Kidney (tissue), 22 donors: ENCODE measurements around the gene SPARC. TPM values are rescaled to one million over a fixed set of nuclear protein-coding genes. Genes with fewer than 3 reads are reported as not detected.

Source experiments
- DNase-seq, 5 donors: peaks; one replicate each; pipeline ENCODE4 v3.0.0-alpha.2; 2013 to 2020
- FAIRE-seq: peaks from 2 replicates; lab custom pipeline; 2012; peaks lifted over from hg19 to GRCh38; lab: Jason Lieb, UNC
- H3K27ac ChIP-seq, 2 donors: one replicate each; pipeline ENCODE4 v1.7.0; 2013; ENCODE audit warnings: low read depth in 2 of 2, low read length in 2 of 2, inconsistent platforms in 1 of 2
- H3K27me3 ChIP-seq: one replicate; pipeline ENCODE4 v1.7.1; 2013; ENCODE audit warnings: low read length, inconsistent platforms; ENCODE audit not compliant: control insufficient read depth, insufficient read depth
- H3K36me3 ChIP-seq, 3 donors: one replicate each; pipeline versions ENCODE4 v1.7.0 to v1.7.1; 2013; ENCODE audit warnings: low read length in 3 of 3, control low read depth in 1 of 3, inconsistent platforms in 1 of 3; ENCODE audit not compliant: insufficient read depth in 3 of 3, control insufficient read depth in 2 of 3
- H3K4me1 ChIP-seq, 3 donors: one replicate each; pipeline versions ENCODE4 v1.7.0 to v1.7.1; 2013; ENCODE audit warnings: low read length in 3 of 3, inconsistent platforms in 1 of 3, low read depth in 1 of 3; ENCODE audit not compliant: control insufficient read depth in 2 of 3, insufficient read depth in 2 of 3
- H3K4me3 ChIP-seq, 3 donors: one replicate each; pipeline versions ENCODE4 v1.7.0 to v1.8.1; 2013; ENCODE audit warnings: low read length in 3 of 3, control low read depth in 1 of 3, inconsistent platforms in 1 of 3
- H3K9ac ChIP-seq, 3 donors: one replicate each; pipeline versions ENCODE4 v1.7.0 to v1.7.1; 2013; ENCODE audit warnings: low read length in 3 of 3, control low read depth in 1 of 3, inconsistent platforms in 1 of 3
- H3K9me3 ChIP-seq, 3 donors: one replicate each; pipeline versions ENCODE4 v1.7.0 to v1.7.1; 2013; ENCODE audit warnings: low read length in 3 of 3, control low read depth in 1 of 3, inconsistent platforms in 1 of 3; ENCODE audit not compliant: control insufficient read depth in 2 of 3, insufficient read depth in 1 of 3
- intact Hi-C: fragments of 100-400 bp; cut with DNase I; formaldehyde crosslinking; loops from one replicate; pipeline ENCODE4 v1.11.1; 2022
- long read RNA-seq, 10 donors: library from polyadenylated mRNA in 1 of 10; unstranded in 1 of 10; transcript quantifications; one replicate each; pipeline ENCODE4 v2.0.0 and lab custom pipeline, GENCODE V29; 2021 to 2026
- polyA plus RNA-seq: library from polyadenylated mRNA; stranded (reverse); fragments of 350-450 nt; fragmentation: Illumina TruSeq; extraction: RNeasy Lipid Tissue Mini Kit (QIAGEN cat#74804); gene quantifications from one replicate; pipeline ENCODE4 v1.2.3, GENCODE V29; 2014; ENCODE audit warnings: low read depth, low replicate concordance; ENCODE audit not compliant: insufficient read depth
- total RNA-seq: library from RNA; stranded (reverse); fragmentation: NEBNext Ultra II Directional; extraction: Animal tissue kit (Norgen Biotek cat#: 25700); gene quantifications from one replicate; pipeline ENCODE4 v1.2.1, GENCODE V29; 2021
- TF ChIP-seq, protein P1 (sequence below): IDR thresholded peaks from 3 replicates; pipeline ENCODE4 v1.5.1; 2012; ENCODE audit warnings: mild to moderate bottlenecking, moderate library complexity, borderline replicate concordance; ENCODE audit not compliant: insufficient read depth; ENCODE audit errors: extremely low read depth
- donor health status: control.
- donor health status: control.
- donor health status: control.
- donor health status: control.
- donor health status: control.
- donor health status: DM: yes; HTN: yes; CAD: no.
- donor health status: Normal renal cell carcinoma (clear cell type).

Gene SPARC, protein sequence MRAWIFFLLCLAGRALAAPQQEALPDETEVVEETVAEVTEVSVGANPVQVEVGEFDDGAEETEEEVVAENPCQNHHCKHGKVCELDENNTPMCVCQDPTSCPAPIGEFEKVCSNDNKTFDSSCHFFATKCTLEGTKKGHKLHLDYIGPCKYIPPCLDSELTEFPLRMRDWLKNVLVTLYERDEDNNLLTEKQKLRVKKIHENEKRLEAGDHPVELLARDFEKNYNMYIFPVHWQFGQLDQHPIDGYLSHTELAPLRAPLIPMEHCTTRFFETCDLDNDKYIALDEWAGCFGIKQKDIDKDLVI
- total RNA-seq (637 TPM), polyA plus RNA-seq (581 TPM)
- long read RNA-seq, donor 1, transcript SPARC-201 (10 exons, 3,701 nt) = major isoform, 185 of 370 reads
- long read RNA-seq, donor 1, transcript SPARC-202 (4 exons, 1,598 nt) = minor isoform, 12 of 370 reads
- long read RNA-seq, donor 1, transcript SPARC-203 (4 exons, 864 nt) = minor isoform, 6 of 370 reads
- long read RNA-seq, donor 1, partial matches to known transcripts = 130 of 370 reads
- long read RNA-seq, donor 1, other reads (novel, unspliced or antisense) = 37 of 370 reads
- long read RNA-seq, donor 2, transcript SPARC-203 (4 exons, 864 nt) = minor isoform, 5 of 404 reads
- long read RNA-seq, donor 2, transcript SPARC-201 (10 exons, 3,701 nt) = major isoform, 245 of 404 reads
- long read RNA-seq, donor 2, transcript SPARC-202 (4 exons, 1,598 nt) = minor isoform, 14 of 404 reads
- long read RNA-seq, donor 2, partial matches to known transcripts = 91 of 404 reads
- long read RNA-seq, donor 2, other reads (novel, unspliced or antisense) = 48 of 404 reads
- long read RNA-seq, donor 3, transcript SPARC-201 (10 exons, 3,701 nt) = major isoform, 302 of 530 reads
- long read RNA-seq, donor 3, transcript SPARC-203 (4 exons, 864 nt) = minor isoform, 15 of 530 reads
- long read RNA-seq, donor 3, partial matches to known transcripts = 149 of 530 reads
- long read RNA-seq, donor 3, other reads (novel, unspliced or antisense) = 59 of 530 reads
- long read RNA-seq, donor 4, transcript SPARC-201 (10 exons, 3,701 nt) = major isoform, 247 of 370 reads
- long read RNA-seq, donor 4, transcript SPARC-202 (4 exons, 1,598 nt) = minor isoform, 6 of 370 reads
- long read RNA-seq, donor 4, transcript SPARC-203 (4 exons, 864 nt) = minor isoform, 7 of 370 reads
- long read RNA-seq, donor 4, partial matches to known transcripts = 79 of 370 reads
- long read RNA-seq, donor 4, other reads (novel, unspliced or antisense) = 31 of 370 reads
- long read RNA-seq, donor 5, transcript SPARC-201 (10 exons, 3,701 nt) = major isoform, 16 of 86 reads
- long read RNA-seq, donor 5, partial matches to known transcripts = 67 of 86 reads
- long read RNA-seq, donor 5, other reads (novel, unspliced or antisense) = 0 of 86 reads
- long read RNA-seq, donor 6, transcript SPARC-201 (10 exons, 3,701 nt) = major isoform, 84 of 135 reads
- long read RNA-seq, donor 6, partial matches to known transcripts = 49 of 135 reads
- long read RNA-seq, donor 6, other reads (novel, unspliced or antisense) = 0 of 135 reads
- long read RNA-seq, donor 7, transcript SPARC-201 (10 exons, 3,701 nt) = major isoform, 121 of 193 reads
- long read RNA-seq, donor 7, partial matches to known transcripts = 51 of 193 reads
- long read RNA-seq, donor 7, other reads (novel, unspliced or antisense) = 19 of 193 reads
- long read RNA-seq, donor 8, transcript SPARC-201 (10 exons, 3,701 nt) = major isoform, 220 of 463 reads
- long read RNA-seq, donor 8, transcript SPARC-202 (4 exons, 1,598 nt) = minor isoform, 11 of 463 reads
- long read RNA-seq, donor 8, partial matches to known transcripts = 197 of 463 reads
- long read RNA-seq, donor 8, other reads (novel, unspliced or antisense) = 31 of 463 reads
- long read RNA-seq, donor 9, transcript SPARC-202 (4 exons, 1,598 nt) = minor isoform, 8 of 245 reads
- long read RNA-seq, donor 9, transcript SPARC-201 (10 exons, 3,701 nt) = major isoform, 104 of 245 reads
- long read RNA-seq, donor 9, transcript SPARC-203 (4 exons, 864 nt) = minor isoform, 8 of 245 reads
- long read RNA-seq, donor 9, partial matches to known transcripts = 110 of 245 reads
- long read RNA-seq, donor 9, other reads (novel, unspliced or antisense) = 15 of 245 reads
- long read RNA-seq, donor 10, transcript SPARC-201 (10 exons, 3,701 nt) = major isoform, 168 of 309 reads
- long read RNA-seq, donor 10, transcript SPARC-202 (4 exons, 1,598 nt) = minor isoform, 5 of 309 reads
- long read RNA-seq, donor 10, partial matches to known transcripts = 109 of 309 reads
- long read RNA-seq, donor 10, other reads (novel, unspliced or antisense) = 23 of 309 reads

DNA sequence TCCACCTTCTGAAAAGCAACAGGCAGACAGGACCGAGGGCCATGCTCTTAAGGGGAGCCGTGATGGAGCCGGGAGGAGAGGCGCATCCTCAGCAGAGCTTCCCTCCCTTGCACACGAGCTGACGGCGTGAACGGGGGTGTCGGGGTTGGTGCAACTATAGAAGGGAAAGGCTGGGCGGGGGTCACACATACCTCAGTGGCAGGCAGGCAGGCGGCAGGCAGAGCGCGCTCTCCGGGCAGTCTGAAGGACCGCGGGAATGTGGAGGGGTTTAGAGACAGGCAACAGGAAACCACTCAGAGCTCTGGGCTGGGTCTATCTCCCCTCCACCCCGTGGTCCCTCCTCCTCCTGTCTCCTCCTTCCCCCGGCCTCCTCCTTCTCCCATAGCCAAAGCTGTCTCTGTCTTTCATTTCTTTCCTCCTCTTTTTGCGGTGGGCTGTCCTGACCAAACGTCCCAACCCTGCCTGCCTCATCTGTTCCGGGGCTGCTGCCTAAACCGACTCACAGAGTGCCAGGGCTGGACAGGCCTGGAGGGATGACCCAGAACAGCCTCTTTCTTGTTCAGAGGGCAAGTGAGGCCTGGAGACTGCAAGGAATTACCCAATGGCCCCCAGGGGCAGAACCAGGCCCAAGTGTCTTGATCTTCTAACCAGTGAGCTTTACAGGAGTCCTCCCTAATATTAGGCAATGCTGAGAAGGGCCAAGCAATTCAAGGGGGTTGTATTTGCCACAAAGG is at the start of gene SPARC:
TSS of gene SPARC (minus strand) at position 242 of the 734 bp plus-strand sequence. CDS start 10,727 bp downstream, outside the sequence.
- Histone ChIP-seq H3K9me3 (no peaks in the 10 kb centered on the region), H3K36me3 (no peaks in the 10 kb centered on the region), H3K27me3 (no peaks in the 10 kb centered on the region), H3K4me1 (peaks cover 10 to 12% (median 10%) of the 10 kb centered on the region in 3 donors), H3K9ac (peak within 1 kb of the TSS; percentile 56 to 68 (median 65)), H3K4me3 (peak within 1 kb of the TSS; percentile 78 to 94 (median 90)), H3K27ac (peak within 1 kb of the TSS; percentile 91 to 92)
- no peak for FAIRE-seq
- intact Hi-C loops = no loop called here
- TF ChIP-seq, protein P1, sequence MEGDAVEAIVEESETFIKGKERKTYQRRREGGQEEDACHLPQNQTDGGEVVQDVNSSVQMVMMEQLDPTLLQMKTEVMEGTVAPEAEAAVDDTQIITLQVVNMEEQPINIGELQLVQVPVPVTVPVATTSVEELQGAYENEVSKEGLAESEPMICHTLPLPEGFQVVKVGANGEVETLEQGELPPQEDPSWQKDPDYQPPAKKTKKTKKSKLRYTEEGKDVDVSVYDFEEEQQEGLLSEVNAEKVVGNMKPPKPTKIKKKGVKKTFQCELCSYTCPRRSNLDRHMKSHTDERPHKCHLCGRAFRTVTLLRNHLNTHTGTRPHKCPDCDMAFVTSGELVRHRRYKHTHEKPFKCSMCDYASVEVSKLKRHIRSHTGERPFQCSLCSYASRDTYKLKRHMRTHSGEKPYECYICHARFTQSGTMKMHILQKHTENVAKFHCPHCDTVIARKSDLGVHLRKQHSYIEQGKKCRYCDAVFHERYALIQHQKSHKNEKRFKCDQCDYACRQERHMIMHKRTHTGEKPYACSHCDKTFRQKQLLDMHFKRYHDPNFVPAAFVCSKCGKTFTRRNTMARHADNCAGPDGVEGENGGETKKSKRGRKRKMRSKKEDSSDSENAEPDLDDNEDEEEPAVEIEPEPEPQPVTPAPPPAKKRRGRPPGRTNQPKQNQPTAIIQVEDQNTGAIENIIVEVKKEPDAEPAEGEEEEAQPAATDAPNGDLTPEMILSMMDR = no peak
- peak; percentile 92 to 96 (median 93) for DNase-seq

DNA sequence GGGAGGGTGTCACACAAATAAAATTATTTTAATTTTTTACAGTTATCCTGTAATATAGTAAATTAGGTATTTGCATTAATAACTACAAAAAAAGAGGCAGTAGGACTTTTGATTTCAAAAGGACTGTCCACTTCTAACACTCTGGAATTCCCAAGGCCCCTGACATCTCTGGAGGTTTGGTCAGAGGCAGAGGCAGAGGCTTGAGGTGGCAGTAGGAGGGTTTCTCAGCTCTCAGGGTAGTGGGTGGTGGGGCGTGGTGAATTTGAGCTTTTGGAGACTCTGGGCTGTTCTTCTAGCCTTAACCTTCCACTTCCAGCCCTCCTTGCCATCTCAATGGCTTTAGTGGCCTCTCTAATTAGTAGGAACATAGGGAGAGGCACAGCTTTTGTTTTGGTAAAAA is 48.9 kb upstream of the SPARC start:
- no peak overlapping the region for H3K9ac ChIP-seq
- TF ChIP-seq, protein P1 = no peak
- H3K4me3 ChIP-seq = no peak overlapping the region

More for the DNA sequence above, 48.9 kb upstream of the SPARC start:
- Histone ChIP-seq H3K27ac (no peak overlapping the region), H3K9me3 (no peaks in the 10 kb centered on the region), H3K27me3 (no peaks in the 10 kb centered on the region), H3K36me3 (no peaks in the 10 kb centered on the region), H3K4me1 (peaks cover 0 to 2% (median 0%) of the 10 kb centered on the region in 3 donors)
- intact Hi-C loops = no loop called here
- FAIRE-seq = no peak
- no peak for DNase-seq
